OCI-LY1 (cell line): ENCODE results near the gene CD58.
A peak's percentile ranks its signal among the peaks of the same experiment; 100 is the strongest.
"Not testable (repeated sequence)": the region's sequence is repeated elsewhere in the genome, so short reads cannot be mapped to it uniquely, and the experiment has no call there.

Source experiments
- H2AFZ ChIP-seq: fragments of 200-600 bp; sonication (generic), shearing (Covaris generic); 2 replicates; pipeline ENCODE4 v1.6.0; 2014; ENCODE audit warnings: antibody characterized with exemption, mild to moderate bottlenecking, low read length
- H3F3A ChIP-seq: fragments of 200-600 bp; sonication (generic), shearing (Covaris generic); 2 replicates; pipeline ENCODE4 v1.6.0; 2014; ENCODE audit warnings: mild to moderate bottlenecking, antibody characterized with exemption, low read length, moderate library complexity; ENCODE audit not compliant: insufficient read depth
- H3K27ac ChIP-seq: fragments of 200-600 bp; sonication (generic); 2 replicates; pipeline ENCODE4 v1.5.1; 2014; ENCODE audit warnings: low read length, mixed run types, mild to moderate bottlenecking, low read depth; ENCODE audit not compliant: poor library complexity, severe bottlenecking
- H3K27me3 ChIP-seq: fragments of 200-600 bp; sonication (generic); 2 replicates; pipeline ENCODE4 v1.6.0; 2014; ENCODE audit warnings: antibody characterized with exemption, mild to moderate bottlenecking, low read length, moderate library complexity; ENCODE audit not compliant: insufficient read depth
- H3K36me3 ChIP-seq: fragments of 200-600 bp; sonication (generic); 2 replicates; pipeline ENCODE4 v1.6.1; 2014; ENCODE audit warnings: mild to moderate bottlenecking, antibody characterized with exemption, low read length, moderate library complexity, mixed read lengths; ENCODE audit not compliant: insufficient read depth
- H3K4me1 ChIP-seq: fragments of 200-600 bp; sonication (generic); 2 replicates; pipeline ENCODE4 v1.5.1; 2014; ENCODE audit warnings: mild to moderate bottlenecking, low read length, moderate library complexity; ENCODE audit not compliant: insufficient read depth, severe bottlenecking
- H3K4me2 ChIP-seq: fragments of 200-600 bp; sonication (generic), shearing (Covaris generic); 2 replicates; pipeline ENCODE4 v1.6.1; 2014; ENCODE audit warnings: low read length
- H3K4me3 ChIP-seq: fragments of 200-600 bp; sonication (generic); 2 replicates; pipeline ENCODE4 v1.5.1; 2014; ENCODE audit warnings: low read length, low read depth, mild to moderate bottlenecking, mixed read lengths; ENCODE audit not compliant: poor library complexity, severe bottlenecking
- H3K79me2 ChIP-seq: fragments of 200-600 bp; shearing (Covaris generic); 2 replicates; pipeline ENCODE4 v1.6.1; 2016; ENCODE audit warnings: mixed run types, low read length, mixed read lengths; ENCODE audit not compliant: insufficient read depth
- H3K9ac ChIP-seq: fragments of 200-600 bp; sonication (generic), shearing (Covaris generic); 2 replicates; pipeline ENCODE4 v1.6.1; 2014; ENCODE audit warnings: mild to moderate bottlenecking, low read length, mixed read lengths
- H3K9me2 ChIP-seq: fragments of 200-600 bp; sonication (generic), shearing (Covaris generic); 2 replicates; pipeline ENCODE4 v1.6.1; 2014; ENCODE audit warnings: low read depth, mild to moderate bottlenecking, low read length, mixed read lengths
- H3K9me3 ChIP-seq: fragments of 200-600 bp; shearing (Covaris generic); 2 replicates; pipeline ENCODE4 v1.6.1; 2014; ENCODE audit warnings: low read length, mixed read lengths
- H4K20me1 ChIP-seq: fragments of 200-600 bp; sonication (generic), shearing (Covaris generic); 2 replicates; pipeline ENCODE4 v1.6.0; 2016; ENCODE audit warnings: mild to moderate bottlenecking, low read length; ENCODE audit not compliant: insufficient read depth
- CTCF ChIP-seq: fragments of 200-600 bp; sonication (generic), shearing (Covaris generic); IDR thresholded peaks from 2 replicates; pipeline ENCODE4 v1.5.1; 2017; ENCODE audit warnings: mild to moderate bottlenecking, antibody characterized with exemption, low read length, moderate library complexity, mixed read lengths

Gene CD58

DNA sequence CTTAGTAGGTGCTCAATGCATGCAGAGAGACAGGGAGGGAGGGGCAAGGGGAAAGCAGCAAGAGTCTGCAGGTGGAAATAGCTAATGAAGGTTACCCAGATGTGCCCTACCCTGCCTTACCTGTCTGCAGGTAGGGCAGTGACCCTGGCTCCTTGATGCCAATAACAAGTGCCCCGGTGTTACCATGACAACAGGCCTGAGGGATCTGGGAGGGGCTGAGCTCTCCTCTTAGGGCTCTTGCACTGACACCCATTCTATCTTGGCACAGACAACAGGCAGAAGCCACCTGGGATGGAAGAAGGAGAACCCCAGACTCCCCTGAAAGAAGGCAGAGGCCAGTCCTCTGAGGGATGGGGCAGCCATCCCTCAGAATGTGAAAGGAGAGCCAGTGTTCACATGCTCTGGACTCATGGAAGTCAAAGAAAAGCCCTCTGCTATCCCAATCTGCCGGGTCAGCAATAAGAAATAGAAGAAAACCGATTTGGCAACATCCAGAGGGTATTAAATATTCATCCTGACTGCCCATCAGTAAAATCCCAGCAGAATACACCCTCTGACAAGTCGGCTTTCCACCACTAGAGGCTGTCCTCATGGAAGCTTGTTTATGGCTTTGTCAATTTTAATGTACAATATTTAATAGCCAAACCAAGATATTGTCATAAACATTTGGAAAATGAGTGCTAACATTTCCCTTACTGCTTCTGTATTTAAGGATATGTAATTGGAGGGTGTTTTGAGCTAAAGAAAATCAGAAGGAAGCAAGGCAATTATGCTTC, 24.4 kb upstream of the CD58 start:
- not testable (repeated sequence) for H2AFZ ChIP-seq, H3K4me3 ChIP-seq, H3F3A ChIP-seq, H3K9ac ChIP-seq, H4K20me1 ChIP-seq, H3K27ac ChIP-seq, H3K27me3 ChIP-seq, H3K4me1 ChIP-seq, H3K4me2 ChIP-seq, H3K9me3 ChIP-seq, H3K79me2 ChIP-seq, H3K36me3 ChIP-seq, H3K9me2 ChIP-seq
- TF ChIP-seq CTCF = 0 out of 2 replicates have a peak, but pooled peaks have one; percentile 13

DNA sequence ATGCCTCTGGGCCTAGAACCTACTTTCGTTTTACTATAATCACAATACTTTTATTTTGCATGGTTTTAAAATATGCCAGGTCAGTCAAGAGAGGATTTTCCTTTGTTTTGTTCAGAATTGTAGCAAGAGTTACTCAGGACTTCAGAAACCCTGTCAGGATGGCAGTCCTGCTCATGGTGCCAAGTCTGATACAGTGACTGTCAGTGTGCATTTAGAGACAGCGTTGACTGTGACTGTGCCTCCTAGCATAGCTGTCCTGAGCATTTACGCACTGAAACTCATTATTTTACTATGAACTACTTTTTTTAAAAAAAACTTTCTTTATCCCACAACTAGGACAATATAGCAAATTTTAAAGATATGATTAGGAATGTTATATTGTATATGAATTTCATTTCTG, 23.2 kb upstream of the CD58 start:
- not testable (repeated sequence) for H3K9me3 ChIP-seq, H3K4me1 ChIP-seq, H3K4me3 ChIP-seq, H3K36me3 ChIP-seq, H3K79me2 ChIP-seq, H3K9me2 ChIP-seq, H4K20me1 ChIP-seq, H3K27me3 ChIP-seq, H3K9ac ChIP-seq, H3F3A ChIP-seq, H3K4me2 ChIP-seq, H2AFZ ChIP-seq, H3K27ac ChIP-seq

DNA sequence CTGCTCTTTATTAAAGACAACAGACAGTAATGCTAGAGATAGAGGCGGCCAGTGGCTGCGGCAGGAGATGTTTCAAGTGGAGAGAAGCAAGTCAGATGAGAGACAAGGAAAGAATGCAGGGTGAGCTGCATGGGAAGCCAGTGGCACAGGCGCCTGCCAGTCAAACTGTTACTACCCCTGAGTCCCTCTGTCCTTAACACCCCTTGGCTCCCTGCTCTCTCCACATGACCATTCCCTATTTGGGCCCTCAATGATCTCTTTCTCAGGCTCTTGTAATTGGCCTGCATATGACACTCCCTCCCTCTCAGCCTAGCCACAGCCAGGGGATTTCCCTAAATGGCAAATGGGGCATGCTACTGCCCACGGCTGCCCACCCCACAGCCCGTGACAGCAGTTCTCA, 22.6 kb upstream of the CD58 start:
- not testable (repeated sequence) for H2AFZ ChIP-seq, H3K36me3 ChIP-seq, H3F3A ChIP-seq, H3K4me1 ChIP-seq, H3K27me3 ChIP-seq, H3K79me2 ChIP-seq, H3K9ac ChIP-seq, H4K20me1 ChIP-seq, H3K9me2 ChIP-seq, H3K4me3 ChIP-seq, H3K4me2 ChIP-seq, H3K9me3 ChIP-seq, H3K27ac ChIP-seq

- not testable (repeated sequence) for H3F3A ChIP-seq, H2AFZ ChIP-seq, H3K36me3 ChIP-seq, H3K79me2 ChIP-seq, H3K27me3 ChIP-seq, H3K9me2 ChIP-seq, H3K4me2 ChIP-seq, H3K9me3 ChIP-seq, H3K4me3 ChIP-seq, H4K20me1 ChIP-seq, H3K4me1 ChIP-seq, H3K27ac ChIP-seq, H3K9ac ChIP-seq
Measured at GRCh38 chr1:116591951-116592605, 21.3 kb upstream of the CD58 start.

DNA sequence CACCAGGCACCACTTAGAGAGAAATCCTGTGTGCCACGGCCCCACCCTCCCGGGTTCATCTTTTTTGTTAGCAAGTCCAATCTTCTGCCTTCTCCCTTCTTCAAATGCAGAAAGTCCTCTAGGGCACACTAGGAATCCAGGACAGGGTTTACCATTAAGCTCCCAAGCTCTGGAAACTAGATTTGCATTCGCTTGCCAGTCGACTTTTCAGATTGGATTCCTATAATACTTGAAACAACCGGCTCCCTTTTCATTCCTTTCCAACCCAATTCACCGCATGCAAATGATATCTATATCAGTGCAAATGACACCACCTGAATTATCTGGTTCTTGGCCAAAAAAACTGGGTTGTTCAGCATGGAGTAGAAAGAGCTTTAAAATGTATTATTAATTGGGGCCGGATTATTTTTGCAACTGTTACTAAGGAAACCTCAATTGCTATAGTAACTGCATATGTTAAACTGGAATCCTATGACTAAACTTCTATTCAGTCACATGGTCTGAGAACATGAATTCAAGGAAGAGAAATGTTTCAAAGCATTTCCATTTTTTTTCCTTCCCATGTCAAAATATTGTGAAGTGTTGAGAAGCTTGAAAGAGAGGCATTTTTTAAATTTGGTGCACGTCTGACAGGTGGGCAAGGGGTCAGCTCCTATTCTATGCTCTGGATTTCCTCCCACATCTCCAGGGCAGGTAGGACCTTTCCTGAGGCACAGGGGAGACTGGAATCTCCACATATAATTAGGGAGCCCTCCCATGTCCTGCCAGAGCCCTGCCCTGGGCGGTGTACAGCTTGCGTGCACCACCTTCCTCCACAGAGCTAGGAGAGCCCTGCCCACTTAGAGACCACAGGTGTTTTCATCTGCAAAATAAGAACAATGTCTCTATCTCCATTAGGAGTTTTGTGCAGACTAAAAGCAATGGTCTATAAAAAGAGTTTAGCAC, 20.5 kb upstream of the CD58 start:
- not testable (repeated sequence) for H3K36me3 ChIP-seq, H2AFZ ChIP-seq, H3K9me2 ChIP-seq, H4K20me1 ChIP-seq, H3F3A ChIP-seq, H3K27me3 ChIP-seq, H3K4me1 ChIP-seq, H3K4me3 ChIP-seq, H3K9ac ChIP-seq, H3K79me2 ChIP-seq, H3K4me2 ChIP-seq, H3K9me3 ChIP-seq, H3K27ac ChIP-seq

GRCh38 chr1:116590359-116591005, 19.7 kb upstream of the CD58 start:
- H3K4me1 ChIP-seq, H3K9me2 ChIP-seq, H3K9ac ChIP-seq, H3K4me3 ChIP-seq, H3K9me3 ChIP-seq, H3K27ac ChIP-seq, H4K20me1 ChIP-seq, H3K27me3 ChIP-seq, H2AFZ ChIP-seq, H3K4me2 ChIP-seq, H3K36me3 ChIP-seq, H3F3A ChIP-seq, H3K79me2 ChIP-seq: not testable (repeated sequence)
